CD4-positive, alpha-beta T cell (primary cell): Measurements from ENCODE around the gene OR10H4. TPM values are rescaled to one million over a fixed set of nuclear protein-coding genes. Genes with fewer than 3 reads are reported as not detected.
"Not testable (repeated sequence)": the region's sequence is repeated elsewhere in the genome, so short reads cannot be mapped to it uniquely, and the experiment has no call there.

ENCODE experiments used
- ATAC-seq: fragments of 200-7000 bp; cut with Tn5 transposase; one replicate; pipeline ENCODE4 v1.10.0; 2022; ENCODE audit warnings: mild to moderate bottlenecking; ENCODE audit not compliant: poor library complexity
- CTCF ChIA-PET: fragments of 350-600 bp; sonication (Branson Sonifier 250); formaldehyde crosslinking; loops from one replicate; lab custom pipeline; 2021; ENCODE audit warnings: antibody characterized with exemption, inconsistent platforms; lab: Charles Lee
- POLR2A ChIA-PET: fragments of 350-600 bp; sonication (Branson Sonifier 250); formaldehyde crosslinking; loops from one replicate; lab custom pipeline; 2021; ENCODE audit warnings: antibody characterized with exemption, inconsistent platforms; lab: Charles Lee
- DNase-seq, 14 experiments: peaks; one replicate each; pipeline ENCODE4 v3.0.0-alpha.2; 2013 to 2020; ENCODE audit warnings: mixed read lengths in 2 of 14
- H3K27ac ChIP-seq, 2 donors: one replicate each; pipeline versions ENCODE4 v1.5.1 to v1.7.0; 2013; ENCODE audit warnings: low read length in 2 of 2, low read depth in 1 of 2, mild to moderate bottlenecking in 1 of 2
- H3K27me3 ChIP-seq, 2 experiments: 1 replicate in 1 of 2; 2 replicates in 1 of 2; pipeline versions ENCODE4 v1.6.1 to v1.7.0; 2013; ENCODE audit warnings: low read length in 2 of 2, control low read depth in 1 of 2, mild to moderate bottlenecking in 1 of 2, moderate library complexity in 1 of 2; ENCODE audit not compliant: insufficient read depth in 2 of 2, control insufficient read depth in 1 of 2
- H3K36me3 ChIP-seq: one replicate; pipeline ENCODE4 v1.6.1; 2013; ENCODE audit warnings: low read length, control low read depth; ENCODE audit not compliant: insufficient read depth
- H3K4me1 ChIP-seq: one replicate; pipeline ENCODE4 v1.6.1; 2013; ENCODE audit warnings: low read length, control low read depth; ENCODE audit not compliant: insufficient read depth
- H3K4me3 ChIP-seq: one replicate; pipeline ENCODE4 v1.5.1; 2013; ENCODE audit warnings: mild to moderate bottlenecking, low read length, moderate library complexity
- H3K9me3 ChIP-seq, 2 experiments: 1 replicate in 1 of 2; 2 replicates in 1 of 2; pipeline versions ENCODE4 v1.6.1 to v1.7.0; 2013; ENCODE audit warnings: low read length in 2 of 2, mild to moderate bottlenecking in 2 of 2, control low read depth in 1 of 2, moderate library complexity in 1 of 2; ENCODE audit not compliant: control insufficient read depth in 1 of 2, insufficient read depth in 1 of 2
- H3K27ac Mint-ChIP-seq: one replicate; pipeline ENCODE4 v1.8.0; 2020; ENCODE audit warnings: mixed read lengths
- H3K27me3 Mint-ChIP-seq: one replicate; pipeline ENCODE4 v1.8.0; 2021; ENCODE audit warnings: mixed read lengths
- H3K36me3 Mint-ChIP-seq: one replicate; pipeline ENCODE4 v1.8.0; 2021; ENCODE audit warnings: low read depth, mixed read lengths
- H3K4me1 Mint-ChIP-seq: one replicate; pipeline ENCODE4 v1.8.0; 2021; ENCODE audit warnings: low read depth, mixed read lengths
- H3K4me3 Mint-ChIP-seq: one replicate; pipeline ENCODE4 v1.8.0; 2020; ENCODE audit warnings: mild to moderate bottlenecking, mixed read lengths
- H3K9me3 Mint-ChIP-seq: one replicate; pipeline ENCODE4 v1.8.0; 2020; ENCODE audit warnings: mixed read lengths
- CTCF ChIP-seq: fragments of 200-600 bp; IDR thresholded peaks from one replicate; pipeline ENCODE4 v1.8.0; 2022; ENCODE audit warnings: antibody characterized with exemption, mild to moderate bottlenecking
- intact Hi-C, 2 experiments: fragments of 100-400 bp; cut with DNase I in 1 of 2; cut with micrococcal nuclease in 1 of 2; formaldehyde crosslinking; loops; one replicate each; pipeline versions ENCODE4 v1.15.1 to v1.9.0; 2023 to 2025; cut with DNase I, micrococcal nuclease
- total RNA-seq, 174 experiments: library from RNA in 2 of 174; stranded (reverse) in 2 of 174; gene quantifications; one replicate each; pipeline ENCODE4 v1.2.3 and lab custom pipeline; 2021 to 2026

The OR10H4 gene
- total RNA-seq, 2 experiments from 2014 or later = not detected

GRCh38 chr19:15902254-15902653 lies 46.6 kb upstream of the OR10H4 start:
- peaks cover 74% of the 10 kb centered on the region for H3K27me3 Mint-ChIP-seq
- no peaks in the 10 kb centered on the region for H3K36me3 Mint-ChIP-seq
- ChIA-PET POLR2A (no interaction called here), CTCF (no interaction called here)
- no peak overlapping the region for H3K27ac ChIP-seq
- no peaks in the 10 kb centered on the region for H3K4me1 ChIP-seq
- no peak for TF ChIP-seq CTCF
- H3K4me3 ChIP-seq = no peak overlapping the region
- peaks cover 10% of the 10 kb centered on the region for H3K4me1 Mint-ChIP-seq
- intact Hi-C loops = no loop called here
- peaks cover 6% of the 10 kb centered on the region for H3K9me3 Mint-ChIP-seq
- no peaks in the 10 kb centered on the region for H3K9me3 ChIP-seq
- DNase-seq (no peak), ATAC-seq (no peak)
- H3K4me3 Mint-ChIP-seq = no peak overlapping the region
- H3K27ac Mint-ChIP-seq = no peak overlapping the region
- peaks cover 4 to 6% of the 10 kb centered on the region in 2 experiments for H3K27me3 ChIP-seq
- H3K36me3 ChIP-seq = no peaks in the 10 kb centered on the region

DNA sequence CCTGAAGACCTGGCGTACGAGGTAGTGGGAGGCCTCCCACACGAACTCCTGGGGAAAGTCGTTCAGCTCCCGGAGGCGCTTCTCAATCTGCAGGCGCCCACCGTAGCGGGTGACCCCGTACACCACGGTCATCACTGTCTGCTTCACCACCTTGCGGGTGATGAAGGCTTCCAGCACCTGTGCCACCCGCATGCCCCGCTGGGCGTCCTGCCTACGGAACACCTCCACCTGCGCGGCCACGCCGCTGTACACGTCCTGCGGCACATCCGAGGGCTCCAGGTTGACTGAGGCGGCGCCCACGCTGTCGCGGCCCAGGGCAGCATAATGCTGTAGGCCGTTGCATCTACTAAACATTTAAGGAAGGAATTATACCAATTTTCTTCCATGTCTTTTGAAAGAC lies 45.9 kb upstream of the OR10H4 start:
- H3K36me3 Mint-ChIP-seq, H3K4me1 ChIP-seq, DNase-seq, H3K9me3 ChIP-seq, H3K36me3 ChIP-seq, intact Hi-C loops, CTCF ChIA-PET, H3K27ac ChIP-seq, H3K9me3 Mint-ChIP-seq, H3K27me3 ChIP-seq, H3K4me3 Mint-ChIP-seq, H3K27ac Mint-ChIP-seq, H3K4me3 ChIP-seq, POLR2A ChIA-PET, ATAC-seq: not testable (repeated sequence)
- Mint-ChIP-seq H3K4me1 (peaks cover 10% of the 10 kb centered on the region), H3K27me3 (peaks cover 77% of the 10 kb centered on the region)

- intact Hi-C loops = no loop called here
- ATAC-seq (no peak), DNase-seq (no peak)
- Histone ChIP-seq H3K4me1 (no peaks in the 10 kb centered on the region), H3K36me3 (no peaks in the 10 kb centered on the region), H3K4me3 (no peak overlapping the region), H3K9me3 (no peaks in the 10 kb centered on the region), H3K27ac (no peak overlapping the region), H3K27me3 (peaks cover 1 to 14% of the 10 kb centered on the region in 2 experiments)
- no peak overlapping the region for H3K4me3 Mint-ChIP-seq
- H3K36me3 Mint-ChIP-seq = no peaks in the 10 kb centered on the region
- H3K9me3 Mint-ChIP-seq = peaks cover 6% of the 10 kb centered on the region
- H3K4me1 Mint-ChIP-seq = peaks cover 10% of the 10 kb centered on the region
- peaks cover 81% of the 10 kb centered on the region for H3K27me3 Mint-ChIP-seq
- H3K27ac Mint-ChIP-seq = no peak overlapping the region
- CTCF ChIA-PET = no interaction called here
- POLR2A ChIA-PET = no interaction called here
- TF ChIP-seq CTCF = no peak
Observed at GRCh38 chr19:15905026-15905425, 43.8 kb upstream of the OR10H4 start.

- no peak overlapping the region for H3K27ac ChIP-seq
- no peaks in the 10 kb centered on the region for H3K36me3 ChIP-seq
- no peak overlapping the region for H3K27ac Mint-ChIP-seq
- peak in 1 of 14 experiments; percentile 5 for DNase-seq
- H3K4me1 Mint-ChIP-seq = no peaks in the 10 kb centered on the region
- H3K4me1 ChIP-seq = peaks cover 3% of the 10 kb centered on the region
- no peak for TF ChIP-seq CTCF
- H3K36me3 Mint-ChIP-seq = no peaks in the 10 kb centered on the region
- peaks cover 11 to 18% of the 10 kb centered on the region in 2 experiments for H3K9me3 ChIP-seq
- ATAC-seq = no peak
- H3K4me3 Mint-ChIP-seq = no peak overlapping the region
- intact Hi-C loops = no loop called here
- peaks cover 33 to 54% of the 10 kb centered on the region in 2 experiments for H3K27me3 ChIP-seq
- no peak overlapping the region for H3K4me3 ChIP-seq
- peaks cover 3% of the 10 kb centered on the region for H3K9me3 Mint-ChIP-seq
- POLR2A ChIA-PET = no interaction called here
- CTCF ChIA-PET = no interaction called here
- peaks cover 75% of the 10 kb centered on the region for H3K27me3 Mint-ChIP-seq
Observed at GRCh38 chr19:15911599-15912235, 37.1 kb upstream of the OR10H4 start.
